Measurements from ENCODE around the gene UBL3. TPM values are rescaled to one million over a fixed set of nuclear protein-coding genes. Genes with fewer than 3 reads are reported as not detected.

UBL3 gene
- total RNA-seq, 2 donors from 2014 or later, result 20.4 to 26.4 TPM

GRCh38 chr13:29840585-29840984 lies 9.8 kb downstream of the UBL3 start:
- TF ChIP-seq CTCF (IDR thresholded peaks at IDR 0.05), result no peak
- Histone ChIP-seq H3K4me1 (peaks cover 0 to 14% of the 10 kb centered on the region in 2 donors), H3K36me3 (no peaks in the 10 kb centered on the region), H3K9me3 (no peaks in the 10 kb centered on the region), H3K4me3 (no peak overlapping the region), H3K27me3 (no peaks in the 10 kb centered on the region), H3K27ac (no peak overlapping the region)
- DNase-seq (ENCODE audit: low spot score), result no peak

GRCh38 chr13:29835280-29836061 lies 14.9 kb downstream of the UBL3 start:
- H3K27ac ChIP-seq, result no peak overlapping the region
- no peak overlapping the region for H3K4me3 ChIP-seq
- no peak for TF ChIP-seq CTCF (IDR thresholded peaks at IDR 0.05)
- H3K4me1 ChIP-seq, result peaks cover 0 to 16% of the 10 kb centered on the region in 2 donors
- DNase-seq (ENCODE audit: low spot score), result no peak
- no peaks in the 10 kb centered on the region for H3K36me3 ChIP-seq
- H3K27me3 ChIP-seq, result no peaks in the 10 kb centered on the region
- H3K9me3 ChIP-seq, result no peaks in the 10 kb centered on the region

DNA sequence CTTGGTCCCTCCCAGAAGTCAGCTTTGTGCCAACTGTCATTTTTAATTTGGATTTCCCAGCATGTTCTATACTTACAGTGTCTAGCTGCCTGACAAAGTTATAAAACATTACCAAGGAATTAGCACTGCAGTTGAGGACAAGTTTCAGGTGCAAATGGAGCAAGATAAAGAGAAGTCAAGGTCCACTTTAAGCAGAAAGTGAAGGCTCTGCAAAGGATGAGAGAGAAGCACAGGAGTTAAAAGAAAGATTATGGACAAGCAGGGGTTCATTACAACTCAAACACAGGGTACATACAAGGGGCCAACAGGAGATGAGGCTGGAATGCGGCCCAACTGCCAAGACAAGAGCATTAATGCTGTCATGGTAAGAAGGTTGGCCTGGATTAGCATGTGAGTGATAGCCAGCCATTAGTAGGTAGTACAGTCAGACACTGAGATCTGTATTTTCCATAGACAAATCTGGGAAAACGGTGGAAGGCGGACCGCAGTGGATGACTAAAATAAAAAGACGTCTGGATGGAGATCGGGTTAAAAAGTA lies 17.6 kb downstream of the UBL3 start:
- DNase-seq (ENCODE audit: low spot score), result no peak
- Histone ChIP-seq H3K9me3 (no peaks in the 10 kb centered on the region), H3K4me1 (peaks cover 0 to 9% of the 10 kb centered on the region in 2 donors), H3K27me3 (no peaks in the 10 kb centered on the region), H3K36me3 (no peaks in the 10 kb centered on the region), H3K27ac (no peak overlapping the region), H3K4me3 (no peak overlapping the region)
- TF ChIP-seq CTCF (IDR thresholded peaks at IDR 0.05), result no peak

- H3K27me3 ChIP-seq, result no peaks in the 10 kb centered on the region
- H3K27ac ChIP-seq, result no peak overlapping the region
- no peaks in the 10 kb centered on the region for H3K36me3 ChIP-seq
- peaks cover 0 to 9% of the 10 kb centered on the region in 2 donors for H3K4me1 ChIP-seq
- H3K9me3 ChIP-seq, result no peaks in the 10 kb centered on the region
- DNase-seq (ENCODE audit: low spot score), result no peak
- no peak for TF ChIP-seq CTCF (IDR thresholded peaks at IDR 0.05)
- no peak overlapping the region for H3K4me3 ChIP-seq
These were observed 20.4 kb downstream of the UBL3 start for GRCh38 chr13:29830000-29830399.

DNA sequence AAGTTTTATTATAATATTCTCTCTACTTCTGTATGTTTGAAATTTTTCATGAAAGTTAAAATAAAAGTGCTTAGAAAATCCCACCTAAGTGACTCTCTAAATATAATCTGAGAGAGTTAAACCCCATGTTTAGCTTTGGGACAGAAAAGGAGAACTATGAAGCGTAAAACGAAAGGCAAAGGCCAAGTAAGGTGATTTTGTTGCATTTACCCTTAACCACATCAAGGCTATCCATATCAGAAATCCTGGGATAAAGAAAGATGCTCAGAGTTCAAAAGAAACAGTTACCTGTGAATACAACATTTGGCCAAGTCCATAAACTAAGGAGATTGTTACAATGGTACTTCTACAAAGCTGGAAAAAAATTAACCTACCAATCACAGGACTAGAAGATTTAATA lies 31.3 kb downstream of the UBL3 start:
- H3K4me3 ChIP-seq, result no peak overlapping the region
- no peak for TF ChIP-seq CTCF (IDR thresholded peaks at IDR 0.05)
- H3K36me3 ChIP-seq, result no peaks in the 10 kb centered on the region
- H3K27ac ChIP-seq, result no peak overlapping the region
- H3K27me3 ChIP-seq, result no peaks in the 10 kb centered on the region
- H3K9me3 ChIP-seq, result peaks cover 0 to 5% of the 10 kb centered on the region in 2 donors
- no peak for DNase-seq (ENCODE audit: low spot score)
- peaks cover 4 to 26% of the 10 kb centered on the region in 2 donors for H3K4me1 ChIP-seq

Data from right atrium auricular region (tissue), 2 donors.